Measurements from ENCODE around the gene SH3RF3. TPM values are rescaled to one million over a fixed set of nuclear protein-coding genes. Genes with fewer than 3 reads are reported as not detected.
"Not testable (repeated sequence)": the region's sequence is repeated elsewhere in the genome, so short reads cannot be mapped to it uniquely, and the experiment has no call there.

The SH3RF3 gene
- total RNA-seq, 1 experiment from 2014 or later = 0.82 TPM

GRCh38 chr2:109533823-109534222 lies 404.8 kb downstream of the SH3RF3 start:
- no peak overlapping the region for H3K4me3 ChIP-seq
- H3K9me3 ChIP-seq = peaks cover 3% of the 10 kb centered on the region; the same call in 1 of the 2 replicates
- DNase-seq = no peak
- H3K36me3 ChIP-seq = no peaks in the 10 kb centered on the region
- no peaks in the 10 kb centered on the region for H3K27me3 ChIP-seq

- Histone ChIP-seq H3K4me3 (no peak overlapping the region), H3K27me3 (no peaks in the 10 kb centered on the region)
- DNase-seq = no peak
These were observed 406.4 kb downstream of the SH3RF3 start for GRCh38 chr2:109535217-109535946.

GRCh38 chr2:109536556-109536955 lies 407.6 kb downstream of the SH3RF3 start:
- not testable (repeated sequence) for DNase-seq, H3K27me3 ChIP-seq, H3K9me3 ChIP-seq

More at GRCh38 chr2:109535217-109535946, 406.4 kb downstream of the SH3RF3 start:
- Histone ChIP-seq H3K9me3 (peaks cover 3% of the 10 kb centered on the region; the same call in 1 of the 2 replicates), H3K36me3 (no peaks in the 10 kb centered on the region)

GRCh38 chr2:109537565-109538222 lies 408.7 kb downstream of the SH3RF3 start:
- peaks cover 3% of the 10 kb centered on the region; the same call in 1 of the 2 replicates for H3K9me3 ChIP-seq
- peak; percentile 25 for DNase-seq
- H3K36me3 ChIP-seq = no peaks in the 10 kb centered on the region

More at GRCh38 chr2:109536556-109536955, 407.6 kb downstream of the SH3RF3 start:
- H3K4me3 ChIP-seq, H3K36me3 ChIP-seq: not testable (repeated sequence)

GRCh38 chr2:109538546-109538945 lies 409.5 kb downstream of the SH3RF3 start:
- Histone ChIP-seq H3K27me3 (no peaks in the 10 kb centered on the region), H3K36me3 (no peaks in the 10 kb centered on the region), H3K9me3 (peaks cover 3% of the 10 kb centered on the region; the same call in 1 of the 2 replicates), H3K4me3 (no peak overlapping the region)
- no peak for DNase-seq

More at GRCh38 chr2:109537565-109538222, 408.7 kb downstream of the SH3RF3 start:
- Histone ChIP-seq H3K27me3 (no peaks in the 10 kb centered on the region), H3K4me3 (no peak overlapping the region)

GRCh38 chr2:109542384-109542783 lies 413.4 kb downstream of the SH3RF3 start:
- Histone ChIP-seq H3K27me3 (no peaks in the 10 kb centered on the region), H3K36me3 (no peaks in the 10 kb centered on the region), H3K4me3 (no peak overlapping the region), H3K9me3 (no peaks in the 10 kb centered on the region)
- DNase-seq = no peak

GRCh38 chr2:109545828-109546713 lies 417.1 kb downstream of the SH3RF3 start:
- H3K9me3 ChIP-seq = no peaks in the 10 kb centered on the region
- peak; percentile 31 for DNase-seq
- H3K36me3 ChIP-seq = no peaks in the 10 kb centered on the region
- H3K27me3 ChIP-seq = no peaks in the 10 kb centered on the region
- no peak overlapping the region for H3K4me3 ChIP-seq

GRCh38 chr2:109547280-109547679 lies 418.3 kb downstream of the SH3RF3 start:
- Histone ChIP-seq H3K4me3 (no peak overlapping the region), H3K9me3 (no peaks in the 10 kb centered on the region), H3K27me3 (no peaks in the 10 kb centered on the region), H3K36me3 (peaks cover under 1% of the 10 kb centered on the region; the same call in 1 of the 2 replicates)
- DNase-seq = no peak

GRCh38 chr2:109549016-109549590 lies 420.1 kb downstream of the SH3RF3 start:
- Histone ChIP-seq H3K4me3 (no peak overlapping the region), H3K36me3 (peaks cover 8% of the 10 kb centered on the region; the same call in 1 of the 2 replicates), H3K27me3 (no peaks in the 10 kb centered on the region), H3K9me3 (no peaks in the 10 kb centered on the region)
- DNase-seq = no peak

Other genes with a start within 250 kb of the SH3RF3 start
- not detected in 2 replicates for gene EDAR, start 140.0 kb upstream of the SH3RF3 start, total RNA-seq (2014; rRNA removed; shearing (Covaris generic); ENCODE audit: low replicate concordance)

All from MG63 (cell line).